Bronchial epithelial cell (primary cell): ENCODE data around the gene NAT9. TPM values are rescaled to one million over a fixed set of nuclear protein-coding genes. Genes with fewer than 3 reads are reported as not detected.

Experiments used
- DNase-seq: peaks from one replicate; pipeline ENCODE4 v3.0.0-alpha.2; 2010; ENCODE audit warnings: low read depth
- FAIRE-seq: peaks from 2 replicates; lab custom pipeline; 2011; peaks lifted over from hg19 to GRCh38; lab: Jason Lieb, UNC
- H3K27me3 ChIP-seq: 2 replicates; pipeline ENCODE4 v1.5.1; 2011; ENCODE audit warnings: low read length; ENCODE audit not compliant: control insufficient read depth, insufficient read depth
- H3K36me3 ChIP-seq: 2 replicates; pipeline ENCODE4 v1.5.1; 2011; ENCODE audit warnings: low read length; ENCODE audit not compliant: control insufficient read depth, insufficient read depth
- H3K4me3 ChIP-seq: 2 replicates; pipeline ENCODE4 v1.5.1; 2011; ENCODE audit warnings: mild to moderate bottlenecking, low read depth, low read length, control low read depth
- total RNA-seq: library from RNA; depleted of rRNA; stranded (reverse); fragments of >200 nt; gene quantifications from 2 replicates; pipeline ENCODE4 v1.2.1, GENCODE V29; 2014
- TF ChIP-seq, protein P1 (sequence below): IDR thresholded peaks from 2 replicates; pipeline ENCODE4 v1.5.1; 2011; ENCODE audit warnings: mild to moderate bottlenecking, moderate library complexity, low read length, control low read depth, inconsistent platforms; ENCODE audit not compliant: insufficient read depth, severe bottlenecking

Gene NAT9
- total RNA-seq, 1 donor from 2014 or later: 64.5 TPM

DNA sequence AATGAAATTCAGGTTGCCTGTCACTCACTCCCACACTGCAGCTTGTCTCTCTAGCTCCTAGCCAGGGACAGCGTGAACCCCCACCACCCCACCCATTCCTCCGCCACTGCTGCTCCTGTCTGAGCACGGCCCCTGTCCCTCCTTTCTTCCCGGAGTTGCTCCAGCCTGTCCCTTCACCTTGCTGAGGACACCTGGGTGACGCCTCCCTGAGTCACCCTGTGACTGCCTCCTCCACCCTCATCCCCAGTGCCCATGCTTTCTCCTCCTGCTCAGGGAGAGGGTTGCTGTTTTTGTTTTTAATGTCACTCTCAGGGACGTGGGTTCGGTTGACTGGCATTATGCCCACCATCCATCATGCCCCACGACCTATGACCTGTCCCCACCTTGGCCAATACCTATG is 25.8 kb upstream of the NAT9 start:
- TF ChIP-seq, protein P1, sequence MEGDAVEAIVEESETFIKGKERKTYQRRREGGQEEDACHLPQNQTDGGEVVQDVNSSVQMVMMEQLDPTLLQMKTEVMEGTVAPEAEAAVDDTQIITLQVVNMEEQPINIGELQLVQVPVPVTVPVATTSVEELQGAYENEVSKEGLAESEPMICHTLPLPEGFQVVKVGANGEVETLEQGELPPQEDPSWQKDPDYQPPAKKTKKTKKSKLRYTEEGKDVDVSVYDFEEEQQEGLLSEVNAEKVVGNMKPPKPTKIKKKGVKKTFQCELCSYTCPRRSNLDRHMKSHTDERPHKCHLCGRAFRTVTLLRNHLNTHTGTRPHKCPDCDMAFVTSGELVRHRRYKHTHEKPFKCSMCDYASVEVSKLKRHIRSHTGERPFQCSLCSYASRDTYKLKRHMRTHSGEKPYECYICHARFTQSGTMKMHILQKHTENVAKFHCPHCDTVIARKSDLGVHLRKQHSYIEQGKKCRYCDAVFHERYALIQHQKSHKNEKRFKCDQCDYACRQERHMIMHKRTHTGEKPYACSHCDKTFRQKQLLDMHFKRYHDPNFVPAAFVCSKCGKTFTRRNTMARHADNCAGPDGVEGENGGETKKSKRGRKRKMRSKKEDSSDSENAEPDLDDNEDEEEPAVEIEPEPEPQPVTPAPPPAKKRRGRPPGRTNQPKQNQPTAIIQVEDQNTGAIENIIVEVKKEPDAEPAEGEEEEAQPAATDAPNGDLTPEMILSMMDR: no peak
- DNase-seq (peak; percentile 18), FAIRE-seq (no peak)
- Histone ChIP-seq H3K36me3 (peaks cover 9% of the 10 kb centered on the region), H3K4me3 (no peak overlapping the region), H3K27me3 (no peaks in the 10 kb centered on the region)

DNA sequence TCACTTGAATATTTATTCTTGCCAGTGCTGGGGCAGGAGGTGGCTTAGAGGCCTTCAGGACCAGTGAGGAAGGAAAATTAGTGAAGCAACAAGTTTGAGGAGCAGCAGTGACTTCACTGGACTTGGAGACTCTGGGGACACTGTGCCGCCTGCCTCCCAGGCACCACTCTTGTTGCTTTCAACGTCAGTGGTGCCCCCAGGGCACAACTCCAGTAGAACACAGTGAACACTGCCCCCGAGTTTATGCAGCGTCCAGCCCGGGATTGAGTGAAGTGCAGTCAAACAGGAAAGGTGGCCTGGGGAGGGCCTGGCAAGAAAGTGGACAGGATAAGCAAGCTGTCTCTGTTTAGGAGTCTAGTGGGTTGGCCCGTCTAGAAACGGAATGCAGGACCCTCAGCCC is 24.4 kb upstream of the NAT9 start:
- FAIRE-seq (no peak), DNase-seq (no peak)
- Histone ChIP-seq H3K27me3 (no peaks in the 10 kb centered on the region), H3K36me3 (peaks cover 12% of the 10 kb centered on the region), H3K4me3 (no peak overlapping the region)
- TF ChIP-seq, protein P1: no peak

DNA sequence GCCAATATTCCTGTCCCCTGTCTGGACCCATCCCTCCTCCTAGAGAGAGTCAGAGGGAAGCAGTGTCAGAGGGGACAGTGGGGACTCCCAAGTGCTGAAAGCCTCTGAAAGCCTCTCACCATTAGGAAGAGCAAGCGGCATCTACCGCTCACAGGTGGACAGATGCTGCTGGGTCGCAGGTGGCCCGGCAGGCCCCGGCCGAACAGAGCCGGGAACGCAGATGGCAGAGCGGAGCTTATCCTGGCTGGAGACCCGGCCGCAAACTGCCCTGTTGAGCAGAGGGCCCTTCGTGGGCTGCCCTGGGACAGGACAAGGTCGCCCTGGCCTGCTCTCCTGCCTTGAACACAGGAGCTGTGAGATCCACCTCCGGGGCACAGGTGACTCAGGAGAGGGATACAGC is 23.0 kb upstream of the NAT9 start:
- Histone ChIP-seq H3K27me3 (no peaks in the 10 kb centered on the region), H3K36me3 (peaks cover 15% of the 10 kb centered on the region), H3K4me3 (no peak overlapping the region)
- TF ChIP-seq, protein P1: no peak
- peak; percentile 77 for FAIRE-seq
- no peak for DNase-seq

DNA sequence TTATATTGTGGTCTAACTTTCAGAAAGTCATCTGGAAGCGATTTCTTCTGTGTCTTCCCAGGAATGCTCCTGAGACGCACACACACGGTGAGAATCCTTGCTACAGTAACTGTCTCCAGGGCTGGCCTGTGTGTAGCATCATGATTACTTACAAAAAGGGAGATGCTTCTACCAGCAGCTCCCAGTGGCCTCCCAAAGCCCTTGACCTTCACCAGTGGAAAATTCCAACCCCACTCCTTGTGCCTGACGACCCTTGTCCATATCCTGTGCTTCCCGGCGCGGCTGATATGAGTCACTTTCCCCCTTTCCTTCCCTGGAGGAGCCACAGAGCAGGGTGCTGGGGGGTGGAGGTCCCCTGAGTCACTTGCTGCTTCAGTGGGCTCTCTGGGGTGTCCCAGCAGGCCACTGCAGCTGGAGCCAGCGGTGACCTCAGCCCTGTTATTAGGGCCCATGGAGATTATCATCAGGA is 22.1 kb upstream of the NAT9 start:
- TF ChIP-seq, protein P1: no peak
- Histone ChIP-seq H3K4me3 (no peak overlapping the region), H3K36me3 (peaks cover 15% of the 10 kb centered on the region), H3K27me3 (no peaks in the 10 kb centered on the region)
- DNase-seq: no peak
- FAIRE-seq: no peak

DNA sequence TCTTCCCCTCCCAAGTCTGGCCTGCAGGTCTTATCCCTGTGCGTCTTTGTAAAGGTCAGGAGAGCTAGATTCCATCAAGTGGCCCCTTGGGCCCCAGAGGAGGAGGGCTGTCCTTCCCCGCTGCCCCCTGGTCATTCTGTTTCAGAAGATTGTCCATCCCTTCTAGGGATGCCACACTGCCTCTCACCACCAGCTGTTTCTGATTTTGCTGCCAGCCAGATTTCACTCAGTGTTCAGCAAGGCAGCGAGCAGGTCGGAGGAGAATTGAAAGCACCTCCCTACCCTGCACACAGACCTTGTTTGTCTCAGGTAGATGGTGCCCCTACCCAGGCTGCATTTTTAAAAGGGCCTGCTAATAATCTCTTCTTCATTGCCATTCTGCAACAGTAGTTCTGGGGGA is 21.7 kb upstream of the NAT9 start:
- Histone ChIP-seq H3K27me3 (no peaks in the 10 kb centered on the region), H3K36me3 (peaks cover 15% of the 10 kb centered on the region), H3K4me3 (no peak overlapping the region)
- DNase-seq (no peak), FAIRE-seq (no peak)
- TF ChIP-seq, protein P1: no peak

DNA sequence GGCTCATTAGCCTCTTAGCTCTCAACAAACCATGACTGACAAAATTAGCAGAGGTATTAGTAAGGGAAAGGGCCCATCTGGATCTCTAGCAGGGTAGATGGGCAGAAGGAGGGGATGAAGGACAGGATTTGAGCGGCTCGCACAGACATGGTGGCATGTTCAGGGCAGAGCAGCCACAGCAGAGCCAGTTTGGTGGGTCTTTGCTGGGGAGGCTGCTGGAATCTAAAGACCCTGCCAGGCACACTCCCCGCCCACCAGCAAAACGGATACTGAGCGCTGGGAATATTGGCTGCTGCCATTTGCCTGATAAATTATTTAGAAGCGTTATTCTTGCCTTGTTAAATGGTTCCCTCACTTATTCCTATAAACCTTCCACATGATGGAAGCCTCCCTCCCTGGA is 20.7 kb upstream of the NAT9 start:
- peaks cover 15% of the 10 kb centered on the region for H3K36me3 ChIP-seq
- DNase-seq (no peak), FAIRE-seq (no peak)
- H3K27me3 ChIP-seq: no peaks in the 10 kb centered on the region
- TF ChIP-seq, protein P1: no peak
- no peak overlapping the region for H3K4me3 ChIP-seq
